SU-DHL-6 (cell line): Measurements from ENCODE around the gene TFE3.

Source experiments
- H2AFZ ChIP-seq: fragments of 200-600 bp; sonication (generic); 2 replicates; pipeline ENCODE4 v1.6.1; 2014; ENCODE audit warnings: low read depth, mild to moderate bottlenecking, moderate library complexity, mixed read lengths, antibody characterized with exemption, low read length; ENCODE audit not compliant: severe bottlenecking
- H3F3A ChIP-seq: fragments of 200-600 bp; shearing (Covaris generic); 2 replicates; pipeline ENCODE4 v1.6.0; 2016; ENCODE audit warnings: antibody characterized with exemption, mild to moderate bottlenecking; ENCODE audit not compliant: insufficient read depth
- H3K27ac ChIP-seq: fragments of 200-600 bp; sonication (generic); 2 replicates; pipeline ENCODE4 v1.5.1; 2016; ENCODE audit warnings: low read depth, mild to moderate bottlenecking, low read length, moderate library complexity, mixed read lengths
- H3K27me3 ChIP-seq: fragments of 200-600 bp; sonication (generic), shearing (Covaris generic); 2 replicates; pipeline ENCODE4 v1.6.0; 2014; ENCODE audit warnings: mild to moderate bottlenecking, low read length
- H3K36me3 ChIP-seq: fragments of 200-600 bp; sonication (generic); 2 replicates; pipeline ENCODE4 v1.6.1; 2014; ENCODE audit warnings: mild to moderate bottlenecking, low read length, mixed read lengths
- H3K4me2 ChIP-seq: fragments of 300-600, 200-600 bp; shearing (Covaris generic), sonication (generic); 2 replicates; pipeline ENCODE4 v1.6.0; 2014; ENCODE audit warnings: low read length, low read depth, mild to moderate bottlenecking; ENCODE audit not compliant: poor library complexity, severe bottlenecking
- H3K4me3 ChIP-seq: fragments of 200-600 bp; sonication (generic); 2 replicates; pipeline ENCODE4 v1.5.1; 2014; ENCODE audit warnings: antibody characterized with exemption, low read length, mild to moderate bottlenecking, mixed read lengths; ENCODE audit not compliant: insufficient read depth, poor library complexity, severe bottlenecking
- H3K79me2 ChIP-seq: fragments of 200-600 bp; sonication (generic); 2 replicates; pipeline ENCODE4 v1.6.1; 2014; ENCODE audit warnings: mild to moderate bottlenecking, low read length, moderate library complexity; ENCODE audit not compliant: insufficient read depth
- H3K9ac ChIP-seq: fragments of 200-600 bp; sonication (generic); 2 replicates; pipeline ENCODE4 v1.7.0; 2014; ENCODE audit warnings: mild to moderate bottlenecking, low read length
- H3K9me2 ChIP-seq: fragments of 200-600 bp; sonication (generic); replicated peaks from 2 replicates; pipeline ENCODE4 v1.6.1; 2014; ENCODE audit warnings: low read length; ENCODE audit not compliant: insufficient read depth
- H3K9me3 ChIP-seq: fragments of 200-600 bp; sonication (generic); 2 replicates; pipeline ENCODE4 v1.6.1; 2014; ENCODE audit warnings: low read length, mixed read lengths; ENCODE audit not compliant: insufficient read depth
- H4K20me1 ChIP-seq: fragments of 200-600 bp; sonication (generic); 2 replicates; pipeline ENCODE4 v1.6.1; 2014; ENCODE audit warnings: low read depth, mild to moderate bottlenecking, antibody characterized with exemption, low read length, moderate library complexity, mixed read lengths
- CTCF ChIP-seq: fragments of 200-600 bp; sonication (generic); IDR thresholded peaks from one replicate; pipeline ENCODE4 v1.5.1; 2017; ENCODE audit warnings: antibody characterized with exemption, mild to moderate bottlenecking, low read length, moderate library complexity; ENCODE audit not compliant: insufficient read depth, poor library complexity, severe bottlenecking
- EZH2phosphoT487 ChIP-seq: fragments of 200-600 bp; sonication (generic), shearing (Covaris generic); conservative IDR thresholded peaks from 2 replicates; pipeline ENCODE4 v1.6.1; 2018; ENCODE audit warnings: mild to moderate bottlenecking, antibody characterized with exemption, low read length, moderate library complexity, mixed read lengths

Gene TFE3

GRCh38 chrX:49064303-49064702 is 21.1 kb upstream of the TFE3 start:
- no peaks in the 10 kb centered on the region for H3K36me3 ChIP-seq

GRCh38 chrX:49063715-49064114 is 20.6 kb upstream of the TFE3 start:
- Histone ChIP-seq H4K20me1 (no peaks in the 10 kb centered on the region), H3K9me3 (no peaks in the 10 kb centered on the region), H3K4me3 (no peak overlapping the region), H3K27me3 (no peaks in the 10 kb centered on the region), H3K27ac (no peak overlapping the region), H3K9me2 (no peaks in the 10 kb centered on the region), H3F3A (no peaks in the 10 kb centered on the region; the same call in 1 of the 2 replicates), H3K36me3 (no peaks in the 10 kb centered on the region), H3K4me2 (no peak overlapping the region), H3K79me2 (no peaks in the 10 kb centered on the region), H2AFZ (no peak overlapping the region), H3K9ac (no peak overlapping the region)
- no peak for TF ChIP-seq CTCF

More at GRCh38 chrX:49064303-49064702, 21.1 kb upstream of the TFE3 start:
- Histone ChIP-seq H3K79me2 (no peaks in the 10 kb centered on the region), H3F3A (no peaks in the 10 kb centered on the region; the same call in 1 of the 2 replicates), H3K4me2 (no peak overlapping the region), H3K9me2 (no peaks in the 10 kb centered on the region), H3K27me3 (no peaks in the 10 kb centered on the region), H3K27ac (no peak overlapping the region), H3K9me3 (no peaks in the 10 kb centered on the region), H4K20me1 (no peaks in the 10 kb centered on the region), H2AFZ (no peak overlapping the region), H3K4me3 (no peak overlapping the region), H3K9ac (no peak overlapping the region)
- TF ChIP-seq EZH2phosphoT487 (no peak), CTCF (no peak)

- Histone ChIP-seq H3K27me3 (no peaks in the 10 kb centered on the region), H3K4me3 (no peak overlapping the region), H3F3A (no peaks in the 10 kb centered on the region; the same call in 1 of the 2 replicates), H2AFZ (no peak overlapping the region), H3K9ac (no peak overlapping the region), H3K79me2 (no peaks in the 10 kb centered on the region), H3K36me3 (no peaks in the 10 kb centered on the region), H3K9me2 (no peaks in the 10 kb centered on the region), H4K20me1 (no peaks in the 10 kb centered on the region), H3K27ac (no peak overlapping the region), H3K4me2 (no peak overlapping the region), H3K9me3 (no peaks in the 10 kb centered on the region)
- TF ChIP-seq CTCF, result no peak
- no peak for TF ChIP-seq EZH2phosphoT487
Observed at GRCh38 chrX:49061916-49062315, 18.8 kb upstream of the TFE3 start.

- Histone ChIP-seq H4K20me1 (no peaks in the 10 kb centered on the region), H3K36me3 (no peaks in the 10 kb centered on the region)
Observed at GRCh38 chrX:49061490-49061889, 18.3 kb upstream of the TFE3 start.

More at GRCh38 chrX:49061490-49061889, 18.3 kb upstream of the TFE3 start:
- TF ChIP-seq CTCF (no peak), EZH2phosphoT487 (no peak)
- Histone ChIP-seq H3K4me3 (no peak overlapping the region), H3K4me2 (no peak overlapping the region), H3K9ac (no peak overlapping the region), H2AFZ (no peak overlapping the region), H3K9me3 (no peaks in the 10 kb centered on the region), H3K79me2 (no peaks in the 10 kb centered on the region), H3K9me2 (no peaks in the 10 kb centered on the region), H3K27me3 (no peaks in the 10 kb centered on the region), H3K27ac (no peak overlapping the region), H3F3A (no peaks in the 10 kb centered on the region; the same call in 1 of the 2 replicates)
